ENCODE measurements around the gene SH3GL2.

DNA sequence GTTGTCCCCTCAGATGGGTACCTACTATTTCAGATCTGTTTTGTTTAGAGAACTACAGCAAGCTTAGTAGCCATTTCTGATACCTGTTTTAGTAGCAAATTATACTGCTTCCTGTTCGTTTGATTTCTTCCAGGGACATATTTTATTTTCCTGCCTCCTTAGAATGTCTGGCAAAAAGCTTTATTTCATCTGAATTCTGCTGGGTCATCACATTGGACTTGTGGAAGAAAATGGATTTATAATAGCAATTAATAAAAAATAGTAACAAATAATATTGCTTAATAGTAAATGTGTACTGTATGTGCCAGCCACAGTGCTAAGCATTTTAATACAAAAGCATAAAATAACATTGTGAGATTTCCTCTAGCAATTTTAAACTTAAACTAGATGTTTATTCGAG lies 79.4 kb downstream of the SH3GL2 start:
- no peak for TF ChIP-seq POLR2A (IDR thresholded peaks at IDR 0.05)
- TF ChIP-seq CTCF (IDR thresholded peaks at IDR 0.05), result no peak
- no peak for TF ChIP-seq POLR2AphosphoS5 (IDR thresholded peaks at IDR 0.05)
- no peak for TF ChIP-seq EP300 (IDR thresholded peaks at IDR 0.05; ENCODE audit: low read depth)

All from transverse colon (tissue), 4 donors.